GM19351 (cell line): Measurements from ENCODE around the gene TRIO.

Experiments used
- ATAC-seq: cut with Tn5 transposase; IDR thresholded peaks from one replicate; pipeline ENCODE4 v1.9.1; 2021; ENCODE audit warnings: mild to moderate bottlenecking, moderate library complexity; ENCODE audit not compliant: unreplicated experiment

Gene TRIO

GRCh38 chr5:14183187-14183939 lies 40.2 kb downstream of the TRIO start:
- no peak for ATAC-seq

- ATAC-seq, result no peak
These were observed 40.9 kb downstream of the TRIO start for GRCh38 chr5:14184082-14184481.

- no peak for ATAC-seq
These were observed 41.6 kb downstream of the TRIO start for GRCh38 chr5:14184725-14185124.

GRCh38 chr5:14185326-14186058 lies 42.4 kb downstream of the TRIO start:
- no peak for ATAC-seq

- no peak for ATAC-seq
These were observed 43.1 kb downstream of the TRIO start for GRCh38 chr5:14186059-14186830.

GRCh38 chr5:14187157-14187556 lies 44.0 kb downstream of the TRIO start:
- ATAC-seq, result no peak

- no peak for ATAC-seq
These were observed 44.5 kb downstream of the TRIO start for GRCh38 chr5:14187660-14188059.

- ATAC-seq, result no peak
These were observed 45.6 kb downstream of the TRIO start for GRCh38 chr5:14188778-14189177.

- no peak for ATAC-seq
These were observed 46.5 kb downstream of the TRIO start for GRCh38 chr5:14189680-14190079.

- ATAC-seq, result no peak
These were observed 47.3 kb downstream of the TRIO start for GRCh38 chr5:14190194-14191164.

- no peak for ATAC-seq
These were observed 48.2 kb downstream of the TRIO start for GRCh38 chr5:14191325-14191724.

GRCh38 chr5:14193496-14193895 lies 50.4 kb downstream of the TRIO start:
- ATAC-seq, result no peak

- ATAC-seq, result no peak
These were observed 52.4 kb downstream of the TRIO start for GRCh38 chr5:14195588-14195987.

GRCh38 chr5:14197056-14197455 lies 53.9 kb downstream of the TRIO start:
- ATAC-seq, result no peak

- ATAC-seq, result no peak
These were observed 56.8 kb downstream of the TRIO start for GRCh38 chr5:14199902-14200301.

- ATAC-seq, result no peak
These were observed 57.3 kb downstream of the TRIO start for GRCh38 chr5:14200312-14200990.

GRCh38 chr5:14201325-14202045 lies 58.3 kb downstream of the TRIO start:
- ATAC-seq, result no peak

- ATAC-seq, result peak; percentile 31
These were observed 59.3 kb downstream of the TRIO start for GRCh38 chr5:14202462-14202861.

GRCh38 chr5:14204011-14204670 lies 61.0 kb downstream of the TRIO start:
- ATAC-seq, result no peak
